ENCODE measurements around the gene GALNT10. TPM values are rescaled to one million over a fixed set of nuclear protein-coding genes. Genes with fewer than 3 reads are reported as not detected.

Gene GALNT10
- total and polyA plus RNA-seq, 2 of the 8 experiments (the other 6 are each of a cell fraction or from before 2014, with no cell fraction given) = 4.6 to 15.5 TPM

- H3K4me1 ChIP-seq (replicated peaks in 1 of 4; ENCODE audit: control insufficient read depth in 3 of 4, insufficient read depth in 4 of 4, low read length in 3 of 4) = no peaks in the 10 kb centered on the region
- no peaks in the 10 kb centered on the region for H3K36me3 ChIP-seq (ENCODE audit: control insufficient read depth in 2 of 4, insufficient read depth in 4 of 4, low read length in 3 of 4)
- WGBS, 2 experiments (ENCODE audit: extremely low coverage in 1 of 2, insufficient coverage in 1 of 2, insufficient read length in 1 of 2, insufficient replicate concordance in 2 of 2, low coverage in 1 of 2, low lambda C conversion rate in 2 of 2, missing lambda C conversion rate in 1 of 2) = 88% methylated on average over 1 of the region's 1 CpG; no CpG with 5 or more reads in 1 of the 2 experiments
- DNase-seq (ENCODE audit: low read depth in 1 of 2, low spot score in 2 of 2) = no peak
- H3K79me1 ChIP-seq (ENCODE audit: low read depth, low read length) = no peaks in the 10 kb centered on the region
- CTCF ChIA-PET (ENCODE audit: partially characterized antibody) = interaction anchor here (0.6 kb wide), 1 partner anchor 1122 kb away, joined by 4 read pairs; no protein-coding TSS in a partner anchor
- no peak for FAIRE-seq
- H3K27ac ChIP-seq (ENCODE audit: low read depth, low read length) = no peak overlapping the region
- no peak overlapping the region for H2AK5ac ChIP-seq (ENCODE audit: low read depth, low read length)
- no peaks in the 10 kb centered on the region for H3K27me3 ChIP-seq (replicated peaks in 1 of 4; ENCODE audit: control insufficient read depth in 3 of 4, extremely low read depth in 1 of 4, insufficient read depth in 3 of 4, low read length in 3 of 4)
- no peaks in the 10 kb centered on the region for H3K23me2 ChIP-seq (ENCODE audit: low read depth, low read length)
- H2BK20ac ChIP-seq (ENCODE audit: low read length) = no peak overlapping the region
- H4K5ac ChIP-seq (ENCODE audit: insufficient read length, low read depth, low read length) = no peak overlapping the region
- no peak overlapping the region for H3K4me2 ChIP-seq (ENCODE audit: insufficient read depth in 1 of 2, low read depth in 2 of 2, low read length in 2 of 2)
- no peak overlapping the region for H3K18ac ChIP-seq (ENCODE audit: extremely low read depth, low read length)
- no peak overlapping the region for H2AFZ ChIP-seq (ENCODE audit: low read length)
- no peak overlapping the region for H3K9ac ChIP-seq (replicated peaks in 1 of 4; ENCODE audit: extremely low read depth in 1 of 4, low read depth in 3 of 4, low read length in 3 of 4)
- no peak overlapping the region for H4K8ac ChIP-seq (ENCODE audit: extremely low read depth, insufficient read depth, low read length)
- no peak overlapping the region for H2BK15ac ChIP-seq (ENCODE audit: low read length)
- no peak overlapping the region for H3K4ac ChIP-seq (replicated peaks; ENCODE audit: insufficient read length, low read depth, low read length)
- no peak overlapping the region for H3K56ac ChIP-seq (replicated peaks; ENCODE audit: insufficient read length, low read depth, low read length)
- no peak overlapping the region for H4K91ac ChIP-seq (replicated peaks; ENCODE audit: insufficient read length, low read length)
- no peak overlapping the region for H2BK12ac ChIP-seq (ENCODE audit: low read depth, low read length)
- peaks cover 0 to 2% of the 10 kb centered on the region in 2 experiments for H4K20me1 ChIP-seq (replicated peaks in 1 of 2; ENCODE audit: control insufficient read depth in 1 of 2, insufficient read depth in 2 of 2, low read length in 2 of 2)
- H2BK5ac ChIP-seq (ENCODE audit: low read depth, low read length) = no peak overlapping the region
- H3K14ac ChIP-seq (ENCODE audit: insufficient read length) = no peak overlapping the region
- no peak overlapping the region for H3K23ac ChIP-seq (ENCODE audit: insufficient read length)
- no peaks in the 10 kb centered on the region for H3K9me3 ChIP-seq (ENCODE audit: insufficient read depth in 2 of 2, low read depth in 1 of 2, low read length in 1 of 2)
- H3K79me2 ChIP-seq (ENCODE audit: control insufficient read depth in 1 of 2, insufficient read depth in 2 of 2, low read length in 2 of 2) = no peaks in the 10 kb centered on the region
- POLR2A ChIA-PET (ENCODE audit: partially characterized antibody) = no interaction called here
- H2BK120ac ChIP-seq (replicated peaks; ENCODE audit: low read depth, low read length) = no peak overlapping the region
- H3K4me3 ChIP-seq (ENCODE audit: extremely low read depth in 1 of 4, insufficient read depth in 2 of 4, low read depth in 3 of 4, low read length in 4 of 4) = no peak overlapping the region
- TF ChIP-seq SRF (IDR thresholded peaks at IDR 0.05; ENCODE audit: low read depth, low read length) = no peak
- no peak for TF ChIP-seq JUN (IDR thresholded peaks at IDR 0.05; ENCODE audit: low read depth, low read length)
- TF ChIP-seq, protein P1, sequence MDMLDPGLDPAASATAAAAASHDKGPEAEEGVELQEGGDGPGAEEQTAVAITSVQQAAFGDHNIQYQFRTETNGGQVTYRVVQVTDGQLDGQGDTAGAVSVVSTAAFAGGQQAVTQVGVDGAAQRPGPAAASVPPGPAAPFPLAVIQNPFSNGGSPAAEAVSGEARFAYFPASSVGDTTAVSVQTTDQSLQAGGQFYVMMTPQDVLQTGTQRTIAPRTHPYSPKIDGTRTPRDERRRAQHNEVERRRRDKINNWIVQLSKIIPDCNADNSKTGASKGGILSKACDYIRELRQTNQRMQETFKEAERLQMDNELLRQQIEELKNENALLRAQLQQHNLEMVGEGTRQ (IDR thresholded peaks at IDR 0.05; ENCODE audit: low read length) = no peak
- TF ChIP-seq TAF1 (IDR thresholded peaks at IDR 0.05; ENCODE audit: low read depth, low read length) = no peak
- no peak for TF ChIP-seq KDM4A (IDR thresholded peaks at IDR 0.05; ENCODE audit: low read depth, low read length, severe bottlenecking)
- TF ChIP-seq SAP30 (IDR thresholded peaks at IDR 0.05; ENCODE audit: insufficient read depth, insufficient replicate concordance, low read length) = no peak
- no peak for TF ChIP-seq KDM1A (IDR thresholded peaks at IDR 0.05; ENCODE audit: borderline replicate concordance, low read length)
- no peak for TF ChIP-seq ATF3 (IDR thresholded peaks at IDR 0.05; ENCODE audit: insufficient read depth, low read depth, low read length)
- TF ChIP-seq, protein P2, sequence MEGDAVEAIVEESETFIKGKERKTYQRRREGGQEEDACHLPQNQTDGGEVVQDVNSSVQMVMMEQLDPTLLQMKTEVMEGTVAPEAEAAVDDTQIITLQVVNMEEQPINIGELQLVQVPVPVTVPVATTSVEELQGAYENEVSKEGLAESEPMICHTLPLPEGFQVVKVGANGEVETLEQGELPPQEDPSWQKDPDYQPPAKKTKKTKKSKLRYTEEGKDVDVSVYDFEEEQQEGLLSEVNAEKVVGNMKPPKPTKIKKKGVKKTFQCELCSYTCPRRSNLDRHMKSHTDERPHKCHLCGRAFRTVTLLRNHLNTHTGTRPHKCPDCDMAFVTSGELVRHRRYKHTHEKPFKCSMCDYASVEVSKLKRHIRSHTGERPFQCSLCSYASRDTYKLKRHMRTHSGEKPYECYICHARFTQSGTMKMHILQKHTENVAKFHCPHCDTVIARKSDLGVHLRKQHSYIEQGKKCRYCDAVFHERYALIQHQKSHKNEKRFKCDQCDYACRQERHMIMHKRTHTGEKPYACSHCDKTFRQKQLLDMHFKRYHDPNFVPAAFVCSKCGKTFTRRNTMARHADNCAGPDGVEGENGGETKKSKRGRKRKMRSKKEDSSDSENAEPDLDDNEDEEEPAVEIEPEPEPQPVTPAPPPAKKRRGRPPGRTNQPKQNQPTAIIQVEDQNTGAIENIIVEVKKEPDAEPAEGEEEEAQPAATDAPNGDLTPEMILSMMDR (IDR thresholded peaks at IDR 0.05; ENCODE audit: control extremely low read depth in 1 of 3, insufficient read depth in 1 of 3, low read depth in 1 of 3, low read length in 3 of 3) = no peak
- no peak for TF ChIP-seq YY1 (IDR thresholded peaks at IDR 0.05; ENCODE audit: low read depth, low read length)
Measured at GRCh38 chr5:154277499-154277898, 87.0 kb downstream of the GALNT10 start.
